ENCODE measurements around the gene OXNAD1. TPM values are rescaled to one million over a fixed set of nuclear protein-coding genes. Genes with fewer than 3 reads are reported as not detected.

OXNAD1 gene
- total RNA-seq, 1 experiment from 2014 or later: 23.7 TPM

DNA sequence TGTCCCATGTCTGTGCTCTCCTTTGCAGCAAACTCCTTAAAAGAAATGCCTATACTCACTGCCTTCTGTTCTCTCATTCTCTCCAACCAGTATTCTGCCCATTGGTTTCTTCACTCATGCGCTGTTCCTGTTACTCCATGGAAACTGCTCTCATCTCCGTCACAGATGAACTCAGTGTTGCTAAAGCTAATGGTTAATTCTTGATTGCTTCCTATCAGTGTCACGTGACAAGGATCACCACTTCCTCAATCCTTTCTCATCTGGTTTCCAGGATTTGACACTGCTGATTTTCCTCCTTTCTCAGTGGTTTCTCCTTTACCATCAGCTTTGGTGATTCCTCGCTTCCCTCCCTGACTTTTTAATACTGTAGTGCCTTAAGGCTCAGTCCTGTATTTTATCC, 2.8 kb upstream of the OXNAD1 start:
- Histone ChIP-seq H2BK15ac (ENCODE audit: low read depth, low read length) (no peak overlapping the region), H3K4ac (ENCODE audit: low read depth, low read length) (no peak overlapping the region), H3K9me3 (ENCODE audit: control insufficient read depth, low read depth, low read length) (no peaks in the 10 kb centered on the region), H3K23me2 (ENCODE audit: insufficient read length, low read depth, low read length, poor library complexity, severe bottlenecking) (peaks cover 7% of the 10 kb centered on the region), H3K27ac (ENCODE audit: insufficient read length, low read depth, low read length) (no peak overlapping the region), H2AK5ac (ENCODE audit: insufficient read length, low read length) (no peak overlapping the region), H3K18ac (ENCODE audit: insufficient read length, low read depth, low read length) (no peak overlapping the region), H4K5ac (ENCODE audit: insufficient read length, low read depth, low read length) (no peak overlapping the region), H3K79me2 (ENCODE audit: insufficient read depth, low read length) (peaks cover 19% of the 10 kb centered on the region; the same call in 1 of the 2 replicates), H3K23ac (ENCODE audit: insufficient read length, low read depth, low read length) (no peak overlapping the region), H4K8ac (replicated peaks; ENCODE audit: insufficient read length, low read depth, low read length) (no peak overlapping the region), H2BK5ac (ENCODE audit: insufficient read length, low read length) (no peak overlapping the region), H2BK20ac (ENCODE audit: low read depth, low read length, poor library complexity, severe bottlenecking) (no peak overlapping the region), H3K9ac (ENCODE audit: extremely low read depth, insufficient read length, low read length) (no peak overlapping the region), H3K4me2 (ENCODE audit: insufficient read depth, insufficient read length, low read length) (no peak overlapping the region), H2AFZ (ENCODE audit: low read length) (no peak overlapping the region), H3K79me1 (ENCODE audit: insufficient read depth, low read depth, low read length, poor library complexity, severe bottlenecking) (no peaks in the 10 kb centered on the region), H2BK12ac (ENCODE audit: insufficient read length, low read depth, low read length) (no peak overlapping the region), H3K4me1 (ENCODE audit: insufficient read depth, low read length) (no peaks in the 10 kb centered on the region), H2BK120ac (ENCODE audit: low read depth, low read length, poor library complexity, severe bottlenecking) (no peak overlapping the region), H4K20me1 (ENCODE audit: control insufficient read depth, insufficient read depth, insufficient read length) (no peaks in the 10 kb centered on the region), H3K27me3 (ENCODE audit: insufficient read depth, low read length) (no peaks in the 10 kb centered on the region), H3K56ac (ENCODE audit: insufficient read length, low read depth, low read length) (no peak overlapping the region), H3K14ac (ENCODE audit: insufficient read depth, low read length) (no peak overlapping the region), H4K91ac (ENCODE audit: insufficient read length, low read depth, low read length) (no peak overlapping the region), H3T11ph (ENCODE audit: low read length) (no peak overlapping the region)
- TF ChIP-seq, protein P1, sequence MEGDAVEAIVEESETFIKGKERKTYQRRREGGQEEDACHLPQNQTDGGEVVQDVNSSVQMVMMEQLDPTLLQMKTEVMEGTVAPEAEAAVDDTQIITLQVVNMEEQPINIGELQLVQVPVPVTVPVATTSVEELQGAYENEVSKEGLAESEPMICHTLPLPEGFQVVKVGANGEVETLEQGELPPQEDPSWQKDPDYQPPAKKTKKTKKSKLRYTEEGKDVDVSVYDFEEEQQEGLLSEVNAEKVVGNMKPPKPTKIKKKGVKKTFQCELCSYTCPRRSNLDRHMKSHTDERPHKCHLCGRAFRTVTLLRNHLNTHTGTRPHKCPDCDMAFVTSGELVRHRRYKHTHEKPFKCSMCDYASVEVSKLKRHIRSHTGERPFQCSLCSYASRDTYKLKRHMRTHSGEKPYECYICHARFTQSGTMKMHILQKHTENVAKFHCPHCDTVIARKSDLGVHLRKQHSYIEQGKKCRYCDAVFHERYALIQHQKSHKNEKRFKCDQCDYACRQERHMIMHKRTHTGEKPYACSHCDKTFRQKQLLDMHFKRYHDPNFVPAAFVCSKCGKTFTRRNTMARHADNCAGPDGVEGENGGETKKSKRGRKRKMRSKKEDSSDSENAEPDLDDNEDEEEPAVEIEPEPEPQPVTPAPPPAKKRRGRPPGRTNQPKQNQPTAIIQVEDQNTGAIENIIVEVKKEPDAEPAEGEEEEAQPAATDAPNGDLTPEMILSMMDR (conservative IDR thresholded peaks at IDR 0.05): no peak
- Mint-ChIP-seq H3K9me3 (no peaks in the 10 kb centered on the region; a peak in 1 of 5 replicates), H3K27ac (no peak overlapping the region), H3K36me3 (ENCODE audit: insufficient read depth in 1 of 3, low read depth in 3 of 3) (peaks cover 3 to 7% (median 7%) of the 10 kb centered on the region in 3 experiments; a peak in 5 of 7 replicates), H3K27me3 (ENCODE audit: low read depth) (no peaks in the 10 kb centered on the region), H3K4me1 (peaks cover 12 to 17% of the 10 kb centered on the region in 2 experiments), H3K4me3 (no peak overlapping the region)
- no peak for DNase-seq
- WGBS (ENCODE audit: extremely low coverage, insufficient read length, low lambda C conversion rate): no CpG with 5 or more reads among the region's 4 CpGs
